ENCODE results near the gene NKX6-2. TPM values are rescaled to one million over a fixed set of nuclear protein-coding genes. Genes with fewer than 3 reads are reported as not detected.
"Not testable (repeated sequence)": the region's sequence is repeated elsewhere in the genome, so short reads cannot be mapped to it uniquely, and the experiment has no call there.

Gene NKX6-2
- total RNA-seq, 4 donors from 2014 or later, result not detected

DNA sequence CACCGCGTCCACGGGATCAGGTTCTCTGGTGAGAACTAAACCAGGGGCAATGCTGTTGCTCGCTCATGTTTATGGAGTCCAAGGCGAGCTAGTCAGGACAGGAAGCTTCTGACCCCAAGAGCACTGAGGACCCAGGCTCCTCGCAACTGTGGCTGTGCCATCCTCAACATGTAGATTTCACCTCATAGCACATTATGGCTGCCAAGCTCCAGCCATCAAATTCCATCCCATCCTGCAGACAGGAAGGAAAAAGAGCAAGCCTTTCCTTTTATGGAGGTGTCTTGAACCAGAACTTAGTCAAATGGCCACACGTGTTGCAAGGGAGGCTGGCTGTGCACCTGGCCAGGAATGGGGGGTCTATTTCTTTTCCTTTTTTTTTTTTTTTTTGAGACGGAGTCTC lies 16.1 kb upstream of the NKX6-2 start:
- Histone ChIP-seq H3K4me3 (no peak overlapping the region), H3K4me1 (no peaks in the 10 kb centered on the region), H3K36me3 (no peaks in the 10 kb centered on the region), H3K27me3 (peaks cover 0 to 8% (median 0%) of the 10 kb centered on the region in 4 donors), H3K9me3 (peaks cover 0 to 9% (median 7%) of the 10 kb centered on the region in 4 donors), H3K27ac (replicated peaks in 1 of 4) (no peak overlapping the region)
- 86% methylated on average over 8 of the region's 8 CpGs for WGBS
- intact Hi-C loops (cut with DNase I), result no loop called here
- TF ChIP-seq EP300 (IDR thresholded peaks at IDR 0.05), result no peak
- TF ChIP-seq POLR2AphosphoS5 (IDR thresholded peaks at IDR 0.05), result no peak
- no peak for TF ChIP-seq POLR2A (IDR thresholded peaks at IDR 0.05; ENCODE audit: low read depth)
- TF ChIP-seq, protein P1, sequence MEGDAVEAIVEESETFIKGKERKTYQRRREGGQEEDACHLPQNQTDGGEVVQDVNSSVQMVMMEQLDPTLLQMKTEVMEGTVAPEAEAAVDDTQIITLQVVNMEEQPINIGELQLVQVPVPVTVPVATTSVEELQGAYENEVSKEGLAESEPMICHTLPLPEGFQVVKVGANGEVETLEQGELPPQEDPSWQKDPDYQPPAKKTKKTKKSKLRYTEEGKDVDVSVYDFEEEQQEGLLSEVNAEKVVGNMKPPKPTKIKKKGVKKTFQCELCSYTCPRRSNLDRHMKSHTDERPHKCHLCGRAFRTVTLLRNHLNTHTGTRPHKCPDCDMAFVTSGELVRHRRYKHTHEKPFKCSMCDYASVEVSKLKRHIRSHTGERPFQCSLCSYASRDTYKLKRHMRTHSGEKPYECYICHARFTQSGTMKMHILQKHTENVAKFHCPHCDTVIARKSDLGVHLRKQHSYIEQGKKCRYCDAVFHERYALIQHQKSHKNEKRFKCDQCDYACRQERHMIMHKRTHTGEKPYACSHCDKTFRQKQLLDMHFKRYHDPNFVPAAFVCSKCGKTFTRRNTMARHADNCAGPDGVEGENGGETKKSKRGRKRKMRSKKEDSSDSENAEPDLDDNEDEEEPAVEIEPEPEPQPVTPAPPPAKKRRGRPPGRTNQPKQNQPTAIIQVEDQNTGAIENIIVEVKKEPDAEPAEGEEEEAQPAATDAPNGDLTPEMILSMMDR (IDR thresholded peaks at IDR 0.05), result no peak
- DNase-seq (ENCODE audit: extremely low spot score), result no peak

GRCh38 chr10:132799865-132800264 lies 13.9 kb upstream of the NKX6-2 start:
- WGBS, result 88% methylated on average over 5 of the region's 11 CpGs
- intact Hi-C loops (cut with DNase I), result no loop called here
- Histone ChIP-seq H3K36me3 (no peaks in the 10 kb centered on the region), H3K27me3 (peaks cover 0 to 8% (median 0%) of the 10 kb centered on the region in 4 donors), H3K9me3 (peaks cover 0 to 9% (median 7%) of the 10 kb centered on the region in 4 donors), H3K27ac (replicated peaks in 1 of 4) (no peak overlapping the region), H3K4me1 (no peaks in the 10 kb centered on the region), H3K4me3 (no peak overlapping the region)
- TF ChIP-seq, protein P1 (IDR thresholded peaks at IDR 0.05), result no peak
- TF ChIP-seq POLR2AphosphoS5 (IDR thresholded peaks at IDR 0.05) (no peak), POLR2A (IDR thresholded peaks at IDR 0.05; ENCODE audit: low read depth) (no peak), EP300 (IDR thresholded peaks at IDR 0.05) (no peak)
- DNase-seq (ENCODE audit: extremely low spot score), result no peak

DNA sequence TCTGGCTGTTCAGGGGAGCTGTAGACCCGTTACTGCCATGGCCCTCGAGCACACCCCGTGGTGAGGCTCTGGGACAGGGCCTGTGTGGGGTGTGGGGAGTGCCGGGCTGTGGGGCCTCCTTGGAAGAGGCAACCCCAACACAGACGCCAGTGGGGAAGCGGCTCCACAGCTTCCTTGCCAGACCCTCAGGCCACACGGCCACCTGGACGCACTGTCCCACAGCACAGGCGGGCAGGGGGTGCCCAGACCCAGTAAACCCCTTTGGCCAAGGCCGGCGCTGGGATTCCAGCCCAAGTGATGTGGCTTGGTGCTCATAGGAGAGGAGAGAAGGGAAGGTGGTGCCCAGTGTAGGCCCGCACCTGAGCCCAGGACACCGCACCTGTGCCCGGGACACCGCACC lies 12.9 kb upstream of the NKX6-2 start:
- DNase-seq (ENCODE audit: extremely low spot score), result no peak
- Histone ChIP-seq H3K27me3 (peaks cover 0 to 11% (median 0%) of the 10 kb centered on the region in 4 donors), H3K27ac (replicated peaks in 1 of 4) (no peak overlapping the region), H3K4me1 (no peaks in the 10 kb centered on the region), H3K9me3 (peaks cover 0 to 9% (median 7%) of the 10 kb centered on the region in 4 donors), H3K36me3 (no peaks in the 10 kb centered on the region), H3K4me3 (no peak overlapping the region)
- intact Hi-C loops (cut with DNase I), result no loop called here
- TF ChIP-seq POLR2AphosphoS5 (IDR thresholded peaks at IDR 0.05) (no peak), EP300 (IDR thresholded peaks at IDR 0.05) (no peak), POLR2A (IDR thresholded peaks at IDR 0.05; ENCODE audit: low read depth) (no peak)
- WGBS, result 93% methylated on average over 3 of the region's 15 CpGs

DNA sequence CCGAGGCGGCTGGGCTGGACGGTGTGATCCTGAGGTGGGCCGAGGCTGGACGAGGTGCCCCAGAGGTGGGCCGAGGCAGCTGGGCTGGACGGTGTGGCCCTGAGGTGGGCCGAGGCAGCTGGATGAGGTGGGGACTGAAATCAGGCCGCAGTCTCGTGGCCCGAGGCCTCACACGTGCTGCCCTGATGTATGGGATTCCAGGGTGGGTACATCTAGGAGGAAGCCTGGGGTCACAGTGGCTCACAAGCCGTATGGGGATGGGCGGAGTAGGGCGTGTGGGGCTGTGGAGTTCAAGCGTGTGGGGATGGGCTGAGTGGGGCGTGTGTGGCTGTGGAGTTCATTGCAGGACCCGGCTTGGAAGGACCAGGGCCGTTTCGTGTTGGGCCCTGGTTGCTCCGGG lies 12.5 kb upstream of the NKX6-2 start:
- H3K4me3 ChIP-seq, result no peak overlapping the region
- no peaks in the 10 kb centered on the region for H3K36me3 ChIP-seq
- TF ChIP-seq, protein P1 (IDR thresholded peaks at IDR 0.05), result no peak
- TF ChIP-seq POLR2A (IDR thresholded peaks at IDR 0.05; ENCODE audit: low read depth) (no peak), EP300 (IDR thresholded peaks at IDR 0.05) (no peak), POLR2AphosphoS5 (IDR thresholded peaks at IDR 0.05) (no peak)
- DNase-seq (ENCODE audit: extremely low spot score), result no peak
- no peak overlapping the region for H3K27ac ChIP-seq (replicated peaks in 1 of 4)
- peaks cover 0 to 16% (median 0%) of the 10 kb centered on the region in 4 donors for H3K27me3 ChIP-seq
- 91% methylated on average over 17 of the region's 21 CpGs for WGBS
- H3K9me3 ChIP-seq, result peaks cover 0 to 9% (median 7%) of the 10 kb centered on the region in 4 donors
- intact Hi-C loops (cut with DNase I), result no loop called here
- H3K4me1 ChIP-seq, result no peaks in the 10 kb centered on the region

DNA sequence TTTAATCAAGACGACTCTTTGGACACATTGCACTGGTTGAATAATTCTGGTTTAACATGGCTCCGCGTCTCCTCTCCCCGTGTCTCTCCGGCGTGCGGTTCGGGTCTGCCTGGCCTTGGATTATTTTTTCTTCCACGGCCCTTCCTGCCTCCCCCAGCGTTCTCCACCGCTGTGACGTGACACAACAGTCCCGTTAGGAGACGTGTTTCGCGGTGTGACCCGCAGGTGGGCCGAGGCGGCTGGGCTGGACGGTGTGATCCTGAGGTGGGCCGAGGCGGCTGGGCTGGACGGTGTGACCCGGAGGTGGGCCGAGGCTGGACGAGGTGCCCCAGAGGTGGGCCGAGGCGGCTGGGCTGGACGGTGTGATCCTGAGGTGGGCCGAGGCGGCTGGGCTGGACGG lies 12.0 kb upstream of the NKX6-2 start:
- H3K27me3 ChIP-seq, result peaks cover 0 to 20% (median 0%) of the 10 kb centered on the region in 4 donors
- H3K27ac ChIP-seq (replicated peaks in 1 of 4); H3K4me3 ChIP-seq; H3K36me3 ChIP-seq; H3K9me3 ChIP-seq; DNase-seq (ENCODE audit: extremely low spot score); H3K4me1 ChIP-seq; intact Hi-C loops (cut with DNase I): not testable (repeated sequence)
- WGBS, result 90% methylated on average over 21 of the region's 32 CpGs

DNA sequence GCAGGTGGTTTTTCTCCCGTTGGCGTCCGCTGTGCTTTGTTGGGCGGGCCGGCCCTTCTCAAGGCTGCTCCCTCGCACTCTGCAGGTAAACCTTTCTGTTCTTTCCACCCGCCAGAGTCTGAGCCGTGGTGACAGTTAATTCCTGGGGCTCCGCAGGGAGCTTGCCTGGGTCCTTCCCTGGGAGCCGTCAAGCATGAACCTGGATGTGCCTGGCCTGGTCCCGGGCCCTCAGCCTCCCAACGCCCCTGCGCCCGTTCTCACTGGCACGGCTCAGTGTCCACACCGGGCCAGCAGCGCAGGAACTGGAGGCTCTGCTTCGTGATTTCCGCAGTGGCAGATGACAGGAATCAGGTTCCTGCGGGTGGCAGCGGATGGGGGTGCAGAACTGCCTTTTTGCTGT lies 10.9 kb upstream of the NKX6-2 start:
- peaks cover 0 to 6% (median 3%) of the 10 kb centered on the region in 4 donors for H3K9me3 ChIP-seq
- WGBS, result 56% methylated on average over 10 of the region's 21 CpGs
- intact Hi-C loops (cut with DNase I), result no loop called here
- DNase-seq (ENCODE audit: extremely low spot score), result no peak
- TF ChIP-seq POLR2A (IDR thresholded peaks at IDR 0.05; ENCODE audit: low read depth) (no peak), POLR2AphosphoS5 (IDR thresholded peaks at IDR 0.05) (no peak), EP300 (IDR thresholded peaks at IDR 0.05) (no peak)
- TF ChIP-seq, protein P1 (IDR thresholded peaks at IDR 0.05), result no peak
- H3K27ac ChIP-seq (replicated peaks in 1 of 4), result no peak overlapping the region
- no peaks in the 10 kb centered on the region for H3K4me1 ChIP-seq
- no peak overlapping the region for H3K4me3 ChIP-seq
- H3K27me3 ChIP-seq, result peaks cover 0 to 21% (median 0%) of the 10 kb centered on the region in 4 donors
- H3K36me3 ChIP-seq, result no peaks in the 10 kb centered on the region
